CD4-positive, alpha-beta T cell (primary cell): ENCODE data around the gene PPARD. TPM values are rescaled to one million over a fixed set of nuclear protein-coding genes. Genes with fewer than 3 reads are reported as not detected.
A peak's percentile ranks its signal among the peaks of the same experiment; 100 is the strongest.

Source experiments
- ATAC-seq: fragments of 200-7000 bp; cut with Tn5 transposase; one replicate; pipeline ENCODE4 v1.10.0; 2022; ENCODE audit warnings: mild to moderate bottlenecking; ENCODE audit not compliant: poor library complexity
- CTCF ChIA-PET: fragments of 350-600 bp; sonication (Branson Sonifier 250); formaldehyde crosslinking; loops from one replicate; lab custom pipeline; 2021; ENCODE audit warnings: antibody characterized with exemption, inconsistent platforms; lab: Charles Lee
- POLR2A ChIA-PET: fragments of 350-600 bp; sonication (Branson Sonifier 250); formaldehyde crosslinking; loops from one replicate; lab custom pipeline; 2021; ENCODE audit warnings: antibody characterized with exemption, inconsistent platforms; lab: Charles Lee
- DNase-seq, 14 experiments: peaks; one replicate each; pipeline ENCODE4 v3.0.0-alpha.2; 2013 to 2020; ENCODE audit warnings: mixed read lengths in 2 of 14
- H3K27ac ChIP-seq, 2 donors: one replicate each; pipeline versions ENCODE4 v1.5.1 to v1.7.0; 2013; ENCODE audit warnings: low read length in 2 of 2, low read depth in 1 of 2, mild to moderate bottlenecking in 1 of 2
- H3K27me3 ChIP-seq, 2 experiments: 1 replicate in 1 of 2; 2 replicates in 1 of 2; pipeline versions ENCODE4 v1.6.1 to v1.7.0; 2013; ENCODE audit warnings: low read length in 2 of 2, control low read depth in 1 of 2, mild to moderate bottlenecking in 1 of 2, moderate library complexity in 1 of 2; ENCODE audit not compliant: insufficient read depth in 2 of 2, control insufficient read depth in 1 of 2
- H3K36me3 ChIP-seq: one replicate; pipeline ENCODE4 v1.6.1; 2013; ENCODE audit warnings: low read length, control low read depth; ENCODE audit not compliant: insufficient read depth
- H3K4me1 ChIP-seq: one replicate; pipeline ENCODE4 v1.6.1; 2013; ENCODE audit warnings: low read length, control low read depth; ENCODE audit not compliant: insufficient read depth
- H3K4me3 ChIP-seq: one replicate; pipeline ENCODE4 v1.5.1; 2013; ENCODE audit warnings: mild to moderate bottlenecking, low read length, moderate library complexity
- H3K9me3 ChIP-seq, 2 experiments: 1 replicate in 1 of 2; 2 replicates in 1 of 2; pipeline versions ENCODE4 v1.6.1 to v1.7.0; 2013; ENCODE audit warnings: low read length in 2 of 2, mild to moderate bottlenecking in 2 of 2, control low read depth in 1 of 2, moderate library complexity in 1 of 2; ENCODE audit not compliant: control insufficient read depth in 1 of 2, insufficient read depth in 1 of 2
- H3K27ac Mint-ChIP-seq: one replicate; pipeline ENCODE4 v1.8.0; 2020; ENCODE audit warnings: mixed read lengths
- H3K27me3 Mint-ChIP-seq: one replicate; pipeline ENCODE4 v1.8.0; 2021; ENCODE audit warnings: mixed read lengths
- H3K36me3 Mint-ChIP-seq: one replicate; pipeline ENCODE4 v1.8.0; 2021; ENCODE audit warnings: low read depth, mixed read lengths
- H3K4me1 Mint-ChIP-seq: one replicate; pipeline ENCODE4 v1.8.0; 2021; ENCODE audit warnings: low read depth, mixed read lengths
- H3K4me3 Mint-ChIP-seq: one replicate; pipeline ENCODE4 v1.8.0; 2020; ENCODE audit warnings: mild to moderate bottlenecking, mixed read lengths
- H3K9me3 Mint-ChIP-seq: one replicate; pipeline ENCODE4 v1.8.0; 2020; ENCODE audit warnings: mixed read lengths
- CTCF ChIP-seq: fragments of 200-600 bp; IDR thresholded peaks from one replicate; pipeline ENCODE4 v1.8.0; 2022; ENCODE audit warnings: antibody characterized with exemption, mild to moderate bottlenecking
- intact Hi-C, 2 experiments: fragments of 100-400 bp; cut with DNase I in 1 of 2; cut with micrococcal nuclease in 1 of 2; formaldehyde crosslinking; loops; one replicate each; pipeline versions ENCODE4 v1.15.1 to v1.9.0; 2023 to 2025; cut with DNase I, micrococcal nuclease
- total RNA-seq, 174 experiments: library from RNA in 2 of 174; stranded (reverse) in 2 of 174; gene quantifications; one replicate each; pipeline ENCODE4 v1.2.3 and lab custom pipeline; 2021 to 2026

The PPARD gene
- total RNA-seq, 2 experiments from 2014 or later, result 34.1 to 37.0 TPM

- peaks cover 74% of the 10 kb centered on the region for H3K36me3 Mint-ChIP-seq
- H3K4me3 Mint-ChIP-seq, result no peak overlapping the region
- Histone ChIP-seq H3K36me3 (peaks cover 55% of the 10 kb centered on the region), H3K4me1 (peaks cover 37% of the 10 kb centered on the region), H3K9me3 (no peaks in the 10 kb centered on the region), H3K4me3 (no peak overlapping the region), H3K27me3 (no peaks in the 10 kb centered on the region), H3K27ac (no peak overlapping the region)
- H3K27ac Mint-ChIP-seq, result no peak overlapping the region
- peaks cover 84% of the 10 kb centered on the region for H3K4me1 Mint-ChIP-seq
- H3K27me3 Mint-ChIP-seq, result no peaks in the 10 kb centered on the region
- CTCF ChIA-PET, result no interaction called here
- intact Hi-C loops, result no loop called here
- no peak for DNase-seq
- no peak for TF ChIP-seq CTCF
- POLR2A ChIA-PET, result no interaction called here
- H3K9me3 Mint-ChIP-seq, result no peaks in the 10 kb centered on the region
- ATAC-seq, result no peak
Measured at GRCh38 chr6:35359346-35359743, 17.0 kb downstream of the PPARD start.

- intact Hi-C loops, result no loop called here
- no peak for TF ChIP-seq CTCF
- ATAC-seq (no peak), DNase-seq (no peak)
- H3K4me3 Mint-ChIP-seq, result no peak overlapping the region
- Histone ChIP-seq H3K9me3 (no peaks in the 10 kb centered on the region), H3K4me3 (no peak overlapping the region), H3K27ac (no peak overlapping the region), H3K4me1 (peaks cover 37% of the 10 kb centered on the region), H3K36me3 (peaks cover 50% of the 10 kb centered on the region), H3K27me3 (no peaks in the 10 kb centered on the region)
- H3K4me1 Mint-ChIP-seq, result peaks cover 79% of the 10 kb centered on the region
- peak overlapping the region; percentile 67 for H3K27ac Mint-ChIP-seq
- H3K27me3 Mint-ChIP-seq, result no peaks in the 10 kb centered on the region
- peaks cover 69% of the 10 kb centered on the region for H3K36me3 Mint-ChIP-seq
- H3K9me3 Mint-ChIP-seq, result no peaks in the 10 kb centered on the region
- POLR2A ChIA-PET, result interaction anchor here (1.0 to 1.2 kb wide), 2 partner anchors 8 to 11 kb away, joined by 3 to 4 read pairs; no protein-coding TSS in a partner anchor
- CTCF ChIA-PET, result interaction anchor here (0.5 kb wide), 1 partner anchor 18 kb away, joined by 3 read pairs; no protein-coding TSS in a partner anchor
Measured at GRCh38 chr6:35359744-35360348, 17.5 kb downstream of the PPARD start.

GRCh38 chr6:35360349-35361138 lies 18.2 kb downstream of the PPARD start:
- no peak for TF ChIP-seq CTCF
- peaks cover 37% of the 10 kb centered on the region for H3K4me1 ChIP-seq
- peaks cover 77% of the 10 kb centered on the region for H3K4me1 Mint-ChIP-seq
- peaks cover 46% of the 10 kb centered on the region for H3K36me3 ChIP-seq
- H3K27ac Mint-ChIP-seq, result peak overlapping the region; percentile 67
- intact Hi-C loops, result no loop called here
- H3K36me3 Mint-ChIP-seq, result peaks cover 64% of the 10 kb centered on the region
- ATAC-seq, result no peak
- ChIA-PET CTCF (interaction anchor here (0.5 kb wide), 1 partner anchor 19 kb away, joined by 3 read pairs; no protein-coding TSS in a partner anchor), POLR2A (interaction anchor here (1.0 to 1.2 kb wide), 2 partner anchors 8 to 12 kb away, joined by 3 to 4 read pairs; no protein-coding TSS in a partner anchor)
- no peak for DNase-seq
- H3K27me3 Mint-ChIP-seq, result no peaks in the 10 kb centered on the region
- H3K4me3 Mint-ChIP-seq, result no peak overlapping the region
- H3K27me3 ChIP-seq, result no peaks in the 10 kb centered on the region
- no peaks in the 10 kb centered on the region for H3K9me3 ChIP-seq
- no peaks in the 10 kb centered on the region for H3K9me3 Mint-ChIP-seq
- H3K4me3 ChIP-seq, result no peak overlapping the region
- no peak overlapping the region for H3K27ac ChIP-seq
